Hematopoietic multipotent progenitor cell treated with erythropoietin and hydrocortisone succinate and interleukin-3 and kit ligand, for 4 days (in vitro differentiated cells): ENCODE results near the gene LUZP1.
"Not testable (repeated sequence)": the region's sequence is repeated elsewhere in the genome, so short reads cannot be mapped to it uniquely, and the experiment has no call there.

ENCODE experiments used
- DNase-seq: peaks from one replicate; pipeline ENCODE4 v3.0.0-alpha.2; 2015

LUZP1 gene

DNA sequence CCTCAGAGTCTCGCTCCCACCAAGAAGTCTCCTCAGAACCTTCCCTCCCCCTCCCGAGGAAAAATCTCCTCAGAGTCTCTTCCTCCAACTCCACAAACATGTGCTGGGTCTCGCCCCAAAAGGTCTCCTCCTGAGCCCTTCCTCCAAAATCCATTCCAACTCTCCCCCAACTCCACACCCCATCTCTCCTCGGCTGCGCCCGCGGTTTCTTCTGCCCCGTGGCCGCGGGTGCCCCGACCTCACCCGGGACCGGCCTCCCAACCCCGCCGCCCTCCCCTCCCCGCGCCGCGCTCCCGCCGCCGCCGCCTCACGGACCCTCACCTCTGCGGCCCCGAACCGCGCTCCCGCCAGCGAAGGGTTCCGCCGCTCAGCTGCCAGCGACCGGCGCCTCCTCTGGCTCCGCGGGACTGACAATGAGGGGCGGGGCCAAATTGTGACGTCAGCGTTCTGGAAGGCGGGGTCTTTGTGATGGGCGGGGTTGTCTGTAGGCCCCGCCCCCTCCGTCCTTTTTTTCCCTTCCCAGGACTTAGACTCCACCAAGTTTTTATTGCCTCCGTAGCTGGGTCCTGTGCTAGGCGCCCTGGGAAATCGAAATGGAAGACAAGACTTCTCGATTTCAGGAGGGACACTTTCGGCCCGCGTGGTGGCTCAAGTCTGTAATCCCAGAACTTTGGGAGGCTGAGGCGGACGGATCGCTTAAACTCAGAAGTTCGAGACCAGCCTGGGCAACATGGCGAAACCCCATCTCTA lies at the start of gene LUZP1:
TSS of gene LUZP1 (minus strand) at position 412 of the 750 bp plus-strand sequence.
- peak; percentile 89 for DNase-seq

GRCh38 chr1:23217421-23218115 lies 48.9 kb upstream of the LUZP1 start, which contains the start of gene HTR1D:
HTR1D (minus strand) TSS chr1:23217502; CDS start chr1:23194219, 23,283 bp downstream.
- DNase-seq: no peak

DNA sequence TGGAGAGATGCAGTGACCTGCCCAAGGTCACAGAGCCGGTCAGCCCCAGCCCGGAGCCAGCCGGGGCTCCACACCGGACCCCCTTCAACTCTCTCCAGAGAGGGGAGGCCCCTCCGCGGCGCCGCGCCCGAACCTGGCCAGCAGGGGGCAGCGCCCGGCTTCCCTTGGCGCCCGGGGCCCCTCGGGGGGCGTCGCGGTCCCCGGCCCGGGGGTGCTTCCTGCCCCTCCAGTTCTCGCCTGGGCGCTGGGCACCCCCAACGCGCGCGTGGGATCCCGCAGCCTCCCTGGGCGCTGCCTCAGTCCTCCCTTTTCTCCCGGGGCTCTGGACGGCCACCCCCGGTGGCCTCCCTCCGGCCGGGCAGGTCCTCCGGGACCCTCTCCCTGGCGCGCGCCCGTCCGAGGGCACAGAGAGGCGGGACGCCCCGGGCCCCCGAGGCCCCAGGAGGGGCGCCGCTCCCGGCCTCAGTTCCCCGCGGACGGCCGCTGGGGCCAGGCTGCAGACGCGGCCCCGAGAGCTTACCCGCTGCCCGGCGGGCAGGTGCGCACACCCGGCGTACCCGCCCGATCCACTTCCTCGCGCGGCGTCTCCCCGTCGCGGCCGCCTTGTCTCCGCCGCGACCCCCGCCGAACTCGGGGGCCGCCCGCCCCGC lies 48.2 kb upstream of the LUZP1 start:
- DNase-seq: peak; percentile 32

- DNase-seq: no peak
These were observed 47.2 kb upstream of the LUZP1 start for GRCh38 chr1:23215751-23216449.

DNA sequence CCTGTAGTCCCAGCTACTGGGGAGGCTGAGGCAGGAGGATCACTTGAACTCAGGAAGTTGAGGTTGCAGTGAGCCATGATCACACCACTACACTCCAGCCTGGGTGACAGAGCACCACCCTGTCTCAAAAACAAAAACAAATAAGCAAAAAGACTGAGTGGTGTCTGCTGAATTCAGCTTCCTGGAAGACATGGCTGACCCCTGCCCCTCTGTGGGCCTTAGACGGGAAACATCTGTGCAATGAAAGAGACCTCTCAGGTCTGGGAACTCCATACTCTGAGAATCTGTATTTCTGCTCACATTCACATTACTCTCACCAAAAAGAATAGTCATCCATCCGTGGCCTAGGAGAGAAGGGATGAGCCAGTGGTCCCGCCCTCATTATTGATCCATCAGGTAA lies 46.6 kb upstream of the LUZP1 start:
- no peak for DNase-seq

DNA sequence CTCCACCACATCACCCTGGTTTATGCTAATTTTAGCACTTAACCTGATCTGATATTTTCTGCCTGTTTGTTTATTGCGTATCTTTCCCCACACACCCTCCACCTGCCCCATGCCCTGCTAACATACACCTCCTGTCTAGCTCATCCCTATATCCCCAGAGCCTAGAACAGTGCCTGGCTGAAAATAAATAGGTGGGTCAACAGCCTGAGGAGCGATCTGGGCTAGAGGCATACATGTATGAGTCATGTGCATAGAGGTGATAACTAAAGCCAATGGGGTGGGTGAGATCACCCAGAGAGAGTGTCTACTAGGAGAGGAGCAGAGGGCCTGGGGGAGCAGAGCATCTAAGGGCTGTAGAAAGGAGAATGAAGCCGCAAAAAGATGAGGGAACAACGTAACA lies 46.0 kb upstream of the LUZP1 start:
- DNase-seq: no peak

- no peak for DNase-seq
These were observed 43.3 kb upstream of the LUZP1 start for GRCh38 chr1:23211955-23212354.

GRCh38 chr1:23210963-23211362 lies 42.3 kb upstream of the LUZP1 start:
- no peak for DNase-seq

DNA sequence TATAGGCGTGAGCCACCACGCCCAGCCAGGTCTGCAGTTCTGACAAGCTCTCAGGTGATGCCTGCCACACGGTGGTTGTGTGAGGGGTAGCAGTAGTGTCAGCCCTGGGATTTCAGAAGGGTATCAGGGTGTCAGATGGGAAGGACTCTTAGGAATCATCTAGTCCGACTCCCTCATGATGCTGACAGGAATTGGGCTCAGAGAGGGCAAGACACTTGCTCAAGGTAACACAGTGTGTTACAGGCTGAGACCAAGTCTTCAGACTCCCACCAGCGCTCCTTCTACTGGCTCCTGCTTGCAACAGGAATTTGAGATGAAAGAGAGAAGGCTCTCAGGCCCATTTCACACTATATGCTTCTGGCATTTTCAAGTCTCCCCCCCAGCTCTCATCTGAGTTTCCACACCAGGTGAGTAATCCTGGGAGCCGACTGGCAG lies 41.7 kb upstream of the LUZP1 start:
- DNase-seq: no peak

- DNase-seq: no peak
These were observed 41.1 kb upstream of the LUZP1 start for GRCh38 chr1:23209770-23210169.

- no peak for DNase-seq
These were observed 39.9 kb upstream of the LUZP1 start for GRCh38 chr1:23208527-23208926.

DNA sequence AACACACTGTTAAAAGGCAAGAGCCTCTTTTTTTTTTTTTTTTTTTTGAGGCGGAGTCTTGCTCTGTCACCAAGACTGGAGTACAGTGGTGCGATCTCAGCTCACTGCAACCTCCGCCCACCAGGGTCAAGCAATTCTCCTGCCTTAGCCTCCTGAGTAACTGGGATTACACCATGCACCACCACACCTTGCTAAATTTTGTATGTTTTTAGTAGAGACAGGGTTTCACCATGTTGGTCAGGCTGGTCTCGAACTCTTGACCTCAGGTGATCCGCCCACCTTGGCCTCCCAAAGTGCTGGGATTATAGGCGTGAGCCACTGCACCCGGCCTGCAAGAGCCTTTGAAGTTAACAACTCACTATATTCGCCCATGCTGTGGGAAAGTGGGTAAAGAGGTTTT lies 39.1 kb upstream of the LUZP1 start:
- not testable (repeated sequence) for DNase-seq

DNA sequence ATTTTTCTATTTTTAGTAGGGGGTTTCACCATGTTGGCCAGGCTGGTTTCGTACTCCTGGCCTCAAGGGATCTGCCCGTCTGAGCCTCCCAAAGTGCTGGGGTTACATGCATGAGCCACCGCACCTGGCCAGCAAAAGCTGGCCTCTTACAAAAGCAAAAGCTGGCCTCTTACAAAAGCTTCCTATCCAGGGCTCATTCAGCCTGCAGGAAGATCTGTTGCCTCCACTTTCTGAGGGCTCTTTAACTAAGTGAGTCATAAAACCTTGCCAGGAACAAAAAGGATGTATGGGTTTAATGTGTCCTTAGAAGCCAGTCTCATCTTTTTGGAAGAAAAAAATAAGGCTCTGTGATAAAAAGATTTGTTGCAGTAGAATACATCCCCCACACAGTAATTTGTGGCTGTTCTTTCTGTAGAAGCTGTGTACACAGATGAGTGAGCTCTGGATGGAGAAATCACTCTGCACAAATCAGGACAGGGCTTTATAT lies 33.6 kb upstream of the LUZP1 start:
- no peak for DNase-seq

- no peak for DNase-seq
These were observed 32.2 kb upstream of the LUZP1 start for GRCh38 chr1:23200883-23201282.

DNA sequence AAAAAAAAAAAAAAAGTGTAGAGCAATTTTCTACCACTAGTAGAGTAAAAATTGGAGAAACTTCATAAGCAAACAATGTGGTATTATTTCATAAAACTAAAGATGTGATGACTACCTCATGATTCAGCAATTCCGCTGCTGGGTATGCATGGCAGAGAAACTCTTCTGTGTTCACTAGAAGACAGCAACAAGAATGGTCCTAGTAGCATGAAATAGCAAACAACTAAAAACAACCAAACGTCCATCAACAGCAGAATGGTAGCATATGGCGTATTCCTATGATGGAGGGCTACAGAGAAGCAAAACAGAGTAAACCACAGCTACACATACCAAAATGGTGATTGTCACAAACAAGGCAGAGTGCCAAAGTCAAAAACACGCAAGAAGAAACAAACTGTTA lies 29.7 kb upstream of the LUZP1 start:
- no peak for DNase-seq

DNA sequence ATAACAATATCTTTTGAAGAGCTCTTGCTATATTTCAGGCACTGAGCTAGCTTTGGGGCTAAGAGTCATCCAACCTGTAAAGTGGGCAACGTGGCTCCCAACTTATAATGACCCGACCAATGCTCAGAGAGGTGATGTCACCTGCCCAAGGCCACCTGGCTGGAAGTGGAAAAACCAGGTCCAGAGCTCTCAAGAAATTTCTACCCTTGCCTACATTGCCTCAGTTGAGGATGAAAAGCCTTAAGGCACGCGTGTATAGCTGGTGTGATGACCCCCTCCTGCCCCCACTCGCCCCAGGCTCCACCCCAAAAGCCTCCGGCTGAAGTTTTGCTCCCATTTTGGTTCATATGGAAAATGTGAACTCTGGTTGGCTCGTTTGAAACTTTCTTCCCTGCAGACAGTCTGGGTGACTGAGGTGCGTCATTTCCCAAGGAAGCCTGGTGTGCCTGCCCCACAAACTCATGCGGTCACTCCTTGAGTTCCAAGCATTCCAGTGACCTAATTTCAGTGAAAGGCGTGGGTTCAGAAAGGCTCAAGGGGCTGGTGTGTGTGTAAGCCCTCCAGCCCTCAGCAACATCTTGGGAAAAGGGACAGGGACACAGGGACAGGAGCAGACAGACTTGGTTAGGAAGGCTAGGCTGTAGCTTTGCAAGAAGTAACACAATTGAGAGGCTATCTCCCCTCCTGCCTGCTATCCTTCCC lies 28.1 kb upstream of the LUZP1 start:
- DNase-seq: no peak

DNA sequence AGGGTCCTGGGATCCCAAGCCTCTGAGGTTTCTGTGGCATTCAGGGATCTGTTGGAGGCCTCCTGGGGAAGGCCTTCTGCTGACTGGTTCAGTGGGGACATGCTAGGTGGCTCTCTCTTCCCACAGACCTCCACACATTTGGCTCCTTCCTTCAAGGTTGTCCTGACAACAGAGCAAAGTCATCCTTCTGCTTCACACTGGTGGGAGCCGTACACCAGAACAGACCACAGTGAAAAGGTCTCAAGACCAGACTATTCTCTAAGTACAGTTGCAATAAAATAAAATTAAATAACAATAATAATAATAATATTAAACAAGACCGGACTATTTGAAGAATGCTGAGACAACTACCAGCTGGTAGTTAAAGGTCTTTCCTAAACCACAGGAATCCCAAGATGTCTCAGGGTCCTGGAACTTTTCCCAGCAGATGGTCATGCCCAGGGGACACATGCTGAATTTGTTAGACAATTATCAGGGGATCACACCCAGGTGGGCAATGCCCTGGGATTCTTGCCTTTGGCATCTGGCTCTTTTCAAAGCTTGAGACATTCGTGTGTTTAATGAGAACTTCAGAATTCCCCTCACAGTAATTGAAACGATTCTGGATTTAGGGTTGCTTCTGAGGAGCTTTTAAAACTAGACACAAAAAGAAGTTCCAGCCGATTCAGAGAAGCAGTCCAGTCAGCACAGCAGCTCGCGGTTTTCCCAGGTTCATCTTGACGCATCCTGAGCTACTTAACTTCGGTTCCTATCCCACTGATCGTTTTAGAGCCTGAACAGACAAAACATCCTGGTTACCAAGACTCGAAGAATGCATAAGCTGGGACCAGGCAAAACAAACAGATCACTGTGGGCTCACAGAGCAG lies 25.7 kb upstream of the LUZP1 start:
- no peak for DNase-seq

DNA sequence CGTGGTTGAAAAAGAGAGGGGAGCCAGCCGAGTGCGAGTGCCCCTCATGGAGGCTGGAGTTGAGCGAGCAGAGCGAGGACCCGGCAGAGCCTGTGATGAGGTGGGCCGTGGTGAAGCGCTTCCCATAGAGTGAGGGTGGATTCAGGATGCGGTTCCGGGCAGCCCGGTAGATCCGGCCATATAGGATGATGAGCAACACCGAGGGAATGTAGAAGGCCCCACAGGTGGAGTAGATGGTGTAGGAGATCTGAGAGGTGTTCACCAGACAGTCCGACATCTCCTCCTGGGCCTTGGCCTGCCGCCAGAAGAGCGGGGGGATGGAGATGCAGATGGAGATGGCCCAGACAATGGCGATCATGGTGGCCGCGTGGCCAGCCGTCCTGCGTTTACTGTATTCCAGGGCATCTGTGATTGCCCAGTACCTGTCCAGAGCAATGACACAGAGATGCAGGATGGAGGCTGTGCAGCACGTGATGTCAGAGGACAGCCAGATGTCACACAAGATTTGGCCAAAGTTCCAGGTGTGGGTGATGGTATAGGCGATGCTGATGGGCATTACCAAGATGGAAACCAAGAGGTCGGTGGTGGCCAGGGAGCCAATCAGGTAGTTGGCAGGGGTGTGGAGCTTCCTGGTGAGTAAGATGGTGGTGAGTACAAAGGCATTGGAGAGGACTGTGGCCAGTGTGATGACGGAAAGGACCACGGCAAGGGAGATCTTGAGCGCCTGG lies 24.9 kb upstream of the LUZP1 start:
- DNase-seq: no peak

GRCh38 chr1:23191199-23191598 lies 22.5 kb upstream of the LUZP1 start:
- DNase-seq: no peak

GRCh38 chr1:23188936-23189452 lies 20.3 kb upstream of the LUZP1 start:
- not testable (repeated sequence) for DNase-seq
